GM12878 (cell line): ENCODE data around the gene KCNAB2. TPM values are rescaled to one million over a fixed set of nuclear protein-coding genes. Genes with fewer than 3 reads are reported as not detected.

Experiments used
- ATAC-seq: fragments of 200-7000 bp; cut with Tn5 transposase; 3 replicates; pipeline ENCODE4 v1.9.1; 2020; ENCODE audit warnings: mild to moderate bottlenecking, moderate library complexity
- BruUV-seq: library from RNA; stranded (reverse); fragments of 400-500 nt; replicated peaks from 2 replicates; lab custom pipeline; 2021; lab: Mats Ljungman, UMichigan
- CTCF ChIA-PET: fragments of 300-600 bp; sonication (Branson Sonifier 250); formaldehyde crosslinking; extraction: SDS; loops from one replicate; lab custom pipeline; 2021; ENCODE audit warnings: inconsistent platforms; lab: Yijun Ruan, JAX
- POLR2A ChIA-PET: fragments of 350-600 bp; formaldehyde crosslinking; extraction: SDS; loops from one replicate; lab custom pipeline; 2021; ENCODE audit warnings: inconsistent platforms; lab: Charles Lee
- RAD21 ChIA-PET: fragments of 300-600 bp; sonication (Branson Sonifier 250); formaldehyde crosslinking; loops from one replicate; lab custom pipeline; 2023; ENCODE audit warnings: antibody characterized with exemption; ENCODE audit not compliant: unreplicated experiment; lab: Charles Lee
- SMC1A ChIA-PET: fragments of 300-600 bp; sonication (Branson Sonifier 250); formaldehyde crosslinking; loops from one replicate; lab custom pipeline; 2023; ENCODE audit not compliant: unreplicated experiment, uncharacterized antibody; lab: Charles Lee
- DNase-seq: peaks from one replicate; pipeline ENCODE4 v3.0.0-alpha.2; 2011; ENCODE audit warnings: low read depth, low spot score
- FAIRE-seq: peaks from 3 replicates; lab custom pipeline; 2011; peaks lifted over from hg19 to GRCh38; lab: Jason Lieb, UNC
- H2AFZ ChIP-seq: 2 replicates; pipeline ENCODE4 v1.6.0; 2011; ENCODE audit warnings: low read depth, low read length, control low read depth; ENCODE audit not compliant: control insufficient read depth
- H3K27ac ChIP-seq: 2 replicates; pipeline ENCODE4 v1.5.1; 2011; ENCODE audit warnings: control low read depth; ENCODE audit not compliant: control insufficient read depth, insufficient read depth
- H3K27me3 ChIP-seq, 2 experiments: replicated peaks in 1 of 2; 2 replicates each; pipeline versions ENCODE4 v1.6.0 to v1.6.1; 2011; ENCODE audit warnings: low read length in 1 of 2; ENCODE audit not compliant: control insufficient read depth in 2 of 2, insufficient read depth in 2 of 2
- H3K36me3 ChIP-seq, 2 experiments: 2 replicates each; pipeline ENCODE4 v1.5.1; 2011; ENCODE audit warnings: low read length in 1 of 2; ENCODE audit not compliant: control insufficient read depth in 2 of 2, insufficient read depth in 2 of 2
- H3K4me1 ChIP-seq: 2 replicates; pipeline ENCODE4 v1.6.1; 2011; ENCODE audit warnings: mild to moderate bottlenecking, low read length, moderate library complexity, mixed read lengths; ENCODE audit not compliant: control insufficient read depth, insufficient read depth
- H3K4me2 ChIP-seq: 2 replicates; pipeline ENCODE4 v1.6.0; 2011; ENCODE audit warnings: control low read depth; ENCODE audit not compliant: control insufficient read depth, insufficient read depth
- H3K4me3 ChIP-seq: fragments of 200-600 bp; sonication (generic); 2 replicates; pipeline ENCODE4 v1.5.1; 2016
- H3K79me2 ChIP-seq: 2 replicates; pipeline ENCODE4 v1.6.0; 2011; ENCODE audit warnings: low read length; ENCODE audit not compliant: control insufficient read depth, insufficient read depth
- H3K9ac ChIP-seq: 2 replicates; pipeline ENCODE4 v1.8.0; 2011; ENCODE audit warnings: low read length, control low read depth, mixed read lengths; ENCODE audit not compliant: control insufficient read depth, insufficient read depth
- H3K9me3 ChIP-seq: replicated peaks from 3 replicates; pipeline ENCODE4 v1.5.1; 2011; ENCODE audit warnings: mild to moderate bottlenecking, low read length; ENCODE audit not compliant: control insufficient read depth, insufficient read depth
- H4K20me1 ChIP-seq: 2 replicates; pipeline ENCODE4 v1.6.0; 2011; ENCODE audit not compliant: control insufficient read depth, insufficient read depth
- BACH1 ChIP-seq: fragments of 450-650 bp; IDR thresholded peaks from 2 replicates; pipeline ENCODE4 v1.6.1; 2017; ENCODE audit warnings: mild to moderate bottlenecking, borderline replicate concordance
- CUX1 ChIP-seq: IDR thresholded peaks from 2 replicates; pipeline ENCODE4 v1.6.1; 2012; ENCODE audit warnings: improper control_type of control experiment, low read depth, low read length; ENCODE audit not compliant: insufficient replicate concordance
- DPF2 ChIP-seq: fragments of 450-650 bp; IDR thresholded peaks from 2 replicates; pipeline ENCODE4 v1.6.1; 2017; ENCODE audit warnings: mild to moderate bottlenecking
- FOXM1 ChIP-seq: IDR thresholded peaks from 2 replicates; pipeline ENCODE4 v1.6.1; 2012; ENCODE audit warnings: low read depth, mild to moderate bottlenecking, inconsistent platforms, low read length, moderate library complexity
- HDAC2 ChIP-seq: fragments of 200-600 bp; sonication (generic); IDR thresholded peaks from 2 replicates; pipeline ENCODE4 v1.6.1; 2017
- NFYB ChIP-seq: IDR thresholded peaks from 2 replicates; pipeline ENCODE4 v1.6.1; 2011; ENCODE audit warnings: low read depth, mild to moderate bottlenecking, low read length, improper control_type of control experiment, moderate library complexity; ENCODE audit not compliant: insufficient read depth
- NR2C1 ChIP-seq: fragments of 450-650 bp; IDR thresholded peaks from 2 replicates; pipeline ENCODE4 v1.6.1; 2017; ENCODE audit warnings: antibody characterized with exemption, mild to moderate bottlenecking, moderate library complexity
- PAX5 ChIP-seq: IDR thresholded peaks from 2 replicates; pipeline ENCODE4 v1.6.1; 2011; ENCODE audit warnings: low read depth, low read length, borderline replicate concordance
- PAX8 ChIP-seq: fragments of 450-650 bp; IDR thresholded peaks from 2 replicates; pipeline ENCODE4 v1.6.1; 2017; ENCODE audit warnings: mild to moderate bottlenecking, moderate library complexity
- POLR2A ChIP-seq: IDR thresholded peaks from 2 replicates; pipeline ENCODE4 v1.6.1; 2011; ENCODE audit warnings: low read depth, mild to moderate bottlenecking, low read length
- RFX5 ChIP-seq: IDR thresholded peaks from 2 replicates; pipeline ENCODE4 v1.6.1; 2011; ENCODE audit warnings: low read depth, low read length, improper control_type of control experiment
- USF2 ChIP-seq: IDR thresholded peaks from 2 replicates; pipeline ENCODE4 v1.6.1; 2011; ENCODE audit warnings: low read depth, low read length, improper control_type of control experiment, borderline replicate concordance
- YBX1 ChIP-seq: fragments of 450-650 bp; IDR thresholded peaks from 2 replicates; pipeline ENCODE4 v1.6.1; 2016; ENCODE audit warnings: antibody characterized with exemption
- ZNF207 ChIP-seq: fragments of 450-650 bp; IDR thresholded peaks from 2 replicates; pipeline ENCODE4 v1.6.1; 2014; ENCODE audit warnings: antibody characterized with exemption, mild to moderate bottlenecking, borderline replicate concordance
- ZZZ3 ChIP-seq: IDR thresholded peaks from 2 replicates; pipeline ENCODE4 v1.6.1; 2011; ENCODE audit warnings: low read depth; ENCODE audit not compliant: control insufficient read depth, insufficient read length
- WGBS: methylation state at CpG from one replicate; pipeline ENCODE4 v1.1.6; 2016; ENCODE audit warnings: low lambda C conversion rate; ENCODE audit not compliant: insufficient replicate concordance, insufficient coverage; ENCODE audit errors: missing lambda C conversion rate; 5-methylcytosine and 5-hydroxymethylcytosine counted together
- in situ Hi-C: fragments of 300-500 bp; cut with MboI; formaldehyde crosslinking; loops from 9 replicates; pipeline ENCODE4 v1.14.3; 2018; ENCODE audit warnings: mixed read lengths
- intact Hi-C: fragments of 100-400 bp; cut with micrococcal nuclease; formaldehyde crosslinking; loops from one replicate; pipeline ENCODE4 v1.14.2; 2022; ENCODE audit not compliant: unreplicated experiment
- polyA plus RNA-seq, 11 experiments: library from polyadenylated mRNA; depleted of rRNA in 4 of 11; unstranded in 6 of 11; stranded (reverse) in 5 of 11; fragments of >200 nt; fragmentation: Nextera tagmentation in 4 of 11; fragmentation: Illumina TruSeq in 1 of 11; extraction: Ambion mirVana in 4 of 11; extraction: Trizol in 1 of 11; gene quantifications; 1 replicate in 1 of 11; 2 replicates in 10 of 11; pipeline versions ENCODE4 v1.2.1 to v1.2.3, GENCODE V29; 2011 to 2016; ENCODE audit warnings: inconsistent platforms in 2 of 11, missing spikeins in 2 of 11, low read depth in 1 of 11
- total RNA-seq, 4 experiments: library from RNA; depleted of rRNA in 3 of 4; stranded (reverse); fragments of >200 nt in 3 of 4; fragmentation: Illumina TruSeq in 1 of 4; extraction: Trizol in 1 of 4; gene quantifications; 2 replicates each; pipeline versions ENCODE4 v1.2.1 to v1.2.3, GENCODE V29; 2013 to 2021

KCNAB2 gene
- total and polyA plus RNA-seq, 10 of the 15 experiments (the other 5 are each of a cell fraction or from before 2014, with no cell fraction given): 2.9 to 123 (median 62.4) TPM

DNA sequence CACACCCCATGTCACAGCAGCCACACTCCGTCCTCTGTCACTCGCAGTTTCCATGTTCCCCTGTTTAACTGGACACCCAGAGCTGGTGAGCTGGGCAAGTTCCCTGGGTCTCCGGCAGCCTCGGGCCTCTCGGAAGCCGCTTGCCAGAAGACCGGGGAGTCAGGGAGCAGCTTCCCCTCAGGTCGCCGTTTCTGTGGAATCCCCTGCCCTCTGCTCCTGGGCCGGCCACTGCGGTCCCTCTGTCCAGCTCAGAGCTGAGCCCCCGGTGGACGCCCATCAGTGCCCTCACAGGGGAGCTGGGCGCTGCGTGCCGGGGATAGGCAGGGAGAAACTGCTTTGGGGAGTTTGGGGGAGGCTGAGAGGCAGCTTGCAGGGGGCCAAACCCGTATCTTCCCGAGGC is 37.7 kb downstream of the KCNAB2 start (continued):
- no peak for TF ChIP-seq CUX1
- no peak for TF ChIP-seq ZZZ3
- no peak for TF ChIP-seq HDAC2
- no peak for TF ChIP-seq PAX5
- no peak for TF ChIP-seq BACH1

- Histone ChIP-seq H3K4me1 (no peaks in the 10 kb centered on the region), H3K4me3 (no peak overlapping the region), H3K9ac (no peak overlapping the region), H2AFZ (no peak overlapping the region), H3K27ac (no peak overlapping the region), H3K4me2 (no peak overlapping the region), H3K27me3 (no peaks in the 10 kb centered on the region), H3K36me3 (peaks cover 9 to 15% of the 10 kb centered on the region in 2 experiments; a peak in 3 of 4 replicates), H4K20me1 (no peaks in the 10 kb centered on the region), H3K79me2 (no peaks in the 10 kb centered on the region), H3K9me3 (no peaks in the 10 kb centered on the region)
- BruUV-seq: no TSS peak
- WGBS: 94% methylated on average over 12 of the region's 12 CpGs
- ChIA-PET SMC1A (no interaction called here), POLR2A (no interaction called here), RAD21 (no interaction called here), CTCF (no interaction called here)
- FAIRE-seq: no peak
- intact Hi-C loops: no loop called here
- in situ Hi-C loops: no loop called here
- no peak for ATAC-seq
- DNase-seq: no peak
- TF ChIP-seq FOXM1: no peak
- no peak for TF ChIP-seq ZNF207
- TF ChIP-seq POLR2A: no peak
- no peak for TF ChIP-seq PAX8
- TF ChIP-seq NR2C1: no peak
- no peak for TF ChIP-seq DPF2
- no peak for TF ChIP-seq RFX5
- TF ChIP-seq USF2: no peak
- no peak for TF ChIP-seq NFYB
- no peak for TF ChIP-seq YBX1
Measured at GRCh38 chr1:6083801-6084446, 38.2 kb downstream of the KCNAB2 start.
